AG10803 (cell line): ENCODE results near the gene RBM45.

Experiments
- DNase-seq: peaks from one replicate; pipeline ENCODE4 v3.0.0; 2010; ENCODE audit warnings: low read depth
- H3K4me3 ChIP-seq: 2 replicates; pipeline ENCODE4 v1.5.1; 2011; ENCODE audit warnings: mild to moderate bottlenecking, low read length, control low read depth
- CTCF ChIP-seq: conservative IDR thresholded peaks from 2 replicates; pipeline ENCODE4 v1.5.1; 2011; ENCODE audit warnings: mild to moderate bottlenecking, low read length, control low read depth, inconsistent platforms

The RBM45 gene

GRCh38 chr2:178084273-178084672, 28.0 kb upstream of the RBM45 start:
- no peak for TF ChIP-seq CTCF
- DNase-seq: peak; percentile 13
- H3K4me3 ChIP-seq: no peak overlapping the region

DNA sequence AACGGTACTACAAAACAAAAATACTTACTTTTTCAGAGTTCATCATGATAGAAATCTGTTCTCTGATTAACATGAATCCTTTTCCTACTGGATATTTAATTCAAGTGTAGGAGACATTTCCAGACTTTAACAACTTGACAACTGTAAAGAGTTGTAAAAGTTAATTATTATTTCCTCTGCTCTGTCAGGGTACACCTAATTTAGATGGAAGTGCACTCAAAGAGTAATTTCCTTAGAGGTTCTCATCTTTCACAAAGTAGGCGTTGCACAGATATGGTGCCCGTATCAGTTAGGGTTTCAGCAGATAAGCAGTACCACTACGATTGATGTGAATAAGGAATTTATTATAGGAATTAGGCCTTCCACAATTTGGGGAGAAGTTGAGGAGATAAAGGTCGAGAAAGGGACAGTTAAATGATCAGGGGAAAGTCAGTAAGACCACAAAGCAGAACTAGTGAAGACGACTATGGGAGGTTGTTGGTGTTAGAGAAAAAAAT, 23.4 kb upstream of the RBM45 start:
- no peak for DNase-seq
- no peak overlapping the region for H3K4me3 ChIP-seq
- TF ChIP-seq CTCF: no peak

GRCh38 chr2:178093471-178093870, 18.8 kb upstream of the RBM45 start:
- no peak for TF ChIP-seq CTCF

GRCh38 chr2:178101321-178102079, 10.7 kb upstream of the RBM45 start:
- no peak for TF ChIP-seq CTCF
- no peak for DNase-seq
- no peak overlapping the region for H3K4me3 ChIP-seq

More at GRCh38 chr2:178093471-178093870, 18.8 kb upstream of the RBM45 start:
- no peak overlapping the region for H3K4me3 ChIP-seq
- DNase-seq: no peak

- no peak for DNase-seq
- no peak overlapping the region for H3K4me3 ChIP-seq
- no peak for TF ChIP-seq CTCF
These were observed 6.7 kb upstream of the RBM45 start for GRCh38 chr2:178105566-178105965.

DNA sequence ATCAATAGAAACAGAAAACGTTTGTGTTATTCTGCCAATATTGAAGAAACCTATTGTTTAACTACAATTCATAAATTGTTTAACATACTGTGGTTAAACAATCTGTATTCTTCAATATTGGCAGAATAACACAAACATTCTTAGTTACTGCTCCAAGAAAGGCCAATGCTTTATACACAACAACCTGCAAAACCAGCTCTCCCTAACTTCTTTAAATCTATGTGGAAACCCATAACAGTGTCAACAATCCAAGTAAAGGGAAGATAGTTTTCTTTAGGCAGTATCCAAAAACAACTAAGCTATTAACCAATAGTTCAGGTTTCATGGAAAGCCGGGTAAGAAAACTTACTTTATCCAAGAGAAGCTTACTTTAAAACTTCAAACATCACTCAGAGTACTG, 6.2 kb upstream of the RBM45 start:
- TF ChIP-seq CTCF: no peak
- no peak overlapping the region for H3K4me3 ChIP-seq
- no peak for DNase-seq

- DNase-seq: no peak
- H3K4me3 ChIP-seq: no peak overlapping the region
- no peak for TF ChIP-seq CTCF
These were observed 4.1 kb upstream of the RBM45 start for GRCh38 chr2:178108176-178108575.
